Osteocyte (in vitro differentiated cells): ENCODE measurements around the gene CGNL1. TPM values are rescaled to one million over a fixed set of nuclear protein-coding genes. Genes with fewer than 3 reads are reported as not detected.
A peak's percentile ranks its signal among the peaks of the same experiment; 100 is the strongest.

ENCODE experiments used
- DNase-seq: peaks from one replicate; pipeline ENCODE4 v3.0.0; 2021; ENCODE audit warnings: mixed read lengths; ENCODE audit not compliant: unreplicated experiment; ENCODE audit errors: extremely low spot score
- H3K27ac Mint-ChIP-seq: one replicate; pipeline ENCODE4 v1.8.0; 2021; ENCODE audit warnings: mild to moderate bottlenecking, mixed read lengths; ENCODE audit not compliant: unreplicated experiment
- H3K27me3 Mint-ChIP-seq: one replicate; pipeline ENCODE4 v1.8.0; 2021; ENCODE audit warnings: mixed read lengths; ENCODE audit not compliant: unreplicated experiment
- H3K36me3 Mint-ChIP-seq: one replicate; pipeline ENCODE4 v1.8.0; 2021; ENCODE audit warnings: mixed read lengths; ENCODE audit not compliant: unreplicated experiment
- H3K4me1 Mint-ChIP-seq: one replicate; pipeline ENCODE4 v1.8.0; 2021; ENCODE audit warnings: mixed read lengths; ENCODE audit not compliant: unreplicated experiment
- H3K4me3 Mint-ChIP-seq: one replicate; pipeline ENCODE4 v1.8.0; 2021; ENCODE audit warnings: mild to moderate bottlenecking, moderate library complexity, mixed read lengths; ENCODE audit not compliant: unreplicated experiment
- H3K9me3 Mint-ChIP-seq: one replicate; pipeline ENCODE4 v1.8.0; 2021; ENCODE audit warnings: mixed read lengths; ENCODE audit not compliant: unreplicated experiment
- total RNA-seq: library from RNA; stranded (reverse); gene quantifications from 2 replicates; pipeline ENCODE4 v1.2.1, GENCODE V29; 2021
- TF ChIP-seq, protein P1 (sequence below): fragments of 200-600 bp; sonication (generic); IDR thresholded peaks from 2 replicates; pipeline ENCODE4 v1.5.0; 2021; ENCODE audit warnings: antibody characterized with exemption, mild to moderate bottlenecking, moderate library complexity

Gene CGNL1
- total RNA-seq, 1 donor from 2014 or later, result 6.2 TPM

DNA sequence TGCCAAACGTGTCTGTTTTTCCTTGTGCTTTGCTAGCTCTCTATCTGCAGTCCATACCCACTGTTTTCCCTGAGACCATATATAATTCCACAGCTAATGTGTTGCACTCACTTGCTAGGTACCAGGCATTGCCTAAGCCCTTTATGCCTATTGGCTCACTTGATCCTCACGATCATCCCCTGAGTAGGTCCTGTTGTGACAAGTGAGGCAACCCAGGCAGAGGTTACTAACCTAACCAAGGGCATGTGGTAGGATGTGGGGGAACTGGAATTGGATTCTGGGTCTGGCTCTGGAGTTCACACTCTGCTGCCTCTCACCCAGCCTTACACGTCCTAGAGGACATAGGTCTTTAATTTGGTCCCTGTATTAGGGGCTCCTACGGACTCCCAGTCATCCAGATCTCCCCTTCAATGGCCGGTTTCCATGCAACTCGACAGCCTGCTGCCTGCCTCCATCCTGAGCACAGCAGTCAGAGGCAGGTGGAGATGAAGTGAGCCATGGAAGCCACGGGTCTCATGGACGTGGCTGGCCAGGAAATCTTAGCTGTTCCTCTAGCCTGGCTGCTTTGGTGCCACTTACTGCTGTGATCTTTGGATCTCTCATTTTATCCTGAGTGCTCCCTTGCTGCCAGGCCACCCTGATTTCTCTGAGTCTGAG, 176.5 kb downstream of the CGNL1 start:
- Mint-ChIP-seq H3K4me3 (no peak overlapping the region), H3K4me1 (peaks cover 60% of the 10 kb centered on the region), H3K27me3 (no peaks in the 10 kb centered on the region), H3K36me3 (no peaks in the 10 kb centered on the region), H3K9me3 (no peaks in the 10 kb centered on the region), H3K27ac (peak overlapping the region; percentile 91)
- no peak for DNase-seq
- TF ChIP-seq, protein P1, sequence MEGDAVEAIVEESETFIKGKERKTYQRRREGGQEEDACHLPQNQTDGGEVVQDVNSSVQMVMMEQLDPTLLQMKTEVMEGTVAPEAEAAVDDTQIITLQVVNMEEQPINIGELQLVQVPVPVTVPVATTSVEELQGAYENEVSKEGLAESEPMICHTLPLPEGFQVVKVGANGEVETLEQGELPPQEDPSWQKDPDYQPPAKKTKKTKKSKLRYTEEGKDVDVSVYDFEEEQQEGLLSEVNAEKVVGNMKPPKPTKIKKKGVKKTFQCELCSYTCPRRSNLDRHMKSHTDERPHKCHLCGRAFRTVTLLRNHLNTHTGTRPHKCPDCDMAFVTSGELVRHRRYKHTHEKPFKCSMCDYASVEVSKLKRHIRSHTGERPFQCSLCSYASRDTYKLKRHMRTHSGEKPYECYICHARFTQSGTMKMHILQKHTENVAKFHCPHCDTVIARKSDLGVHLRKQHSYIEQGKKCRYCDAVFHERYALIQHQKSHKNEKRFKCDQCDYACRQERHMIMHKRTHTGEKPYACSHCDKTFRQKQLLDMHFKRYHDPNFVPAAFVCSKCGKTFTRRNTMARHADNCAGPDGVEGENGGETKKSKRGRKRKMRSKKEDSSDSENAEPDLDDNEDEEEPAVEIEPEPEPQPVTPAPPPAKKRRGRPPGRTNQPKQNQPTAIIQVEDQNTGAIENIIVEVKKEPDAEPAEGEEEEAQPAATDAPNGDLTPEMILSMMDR, result no peak

DNA sequence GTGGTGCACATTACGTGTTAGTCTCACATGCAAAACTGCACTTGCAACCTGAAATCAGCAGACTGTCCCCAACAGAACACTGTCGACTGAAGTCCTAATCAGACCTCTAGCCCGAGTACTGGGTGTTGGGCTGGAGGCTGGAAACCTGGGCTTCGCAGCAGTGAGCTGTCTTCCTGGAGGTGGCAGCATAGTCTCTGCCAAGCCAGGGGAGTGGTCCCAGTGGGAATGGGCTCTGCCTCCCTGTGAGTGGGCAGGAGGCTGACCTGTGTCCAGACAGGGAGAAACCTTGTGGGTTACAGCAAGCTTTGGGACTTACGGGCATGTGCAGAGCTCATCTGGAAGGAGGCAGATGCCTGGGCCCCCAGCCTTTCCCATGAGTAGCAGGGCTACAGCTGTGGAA, 177.2 kb downstream of the CGNL1 start:
- Mint-ChIP-seq H3K27ac (no peak overlapping the region), H3K27me3 (no peaks in the 10 kb centered on the region), H3K36me3 (no peaks in the 10 kb centered on the region), H3K9me3 (no peaks in the 10 kb centered on the region), H3K4me1 (peaks cover 58% of the 10 kb centered on the region), H3K4me3 (no peak overlapping the region)
- TF ChIP-seq, protein P1, result no peak
- no peak for DNase-seq

DNA sequence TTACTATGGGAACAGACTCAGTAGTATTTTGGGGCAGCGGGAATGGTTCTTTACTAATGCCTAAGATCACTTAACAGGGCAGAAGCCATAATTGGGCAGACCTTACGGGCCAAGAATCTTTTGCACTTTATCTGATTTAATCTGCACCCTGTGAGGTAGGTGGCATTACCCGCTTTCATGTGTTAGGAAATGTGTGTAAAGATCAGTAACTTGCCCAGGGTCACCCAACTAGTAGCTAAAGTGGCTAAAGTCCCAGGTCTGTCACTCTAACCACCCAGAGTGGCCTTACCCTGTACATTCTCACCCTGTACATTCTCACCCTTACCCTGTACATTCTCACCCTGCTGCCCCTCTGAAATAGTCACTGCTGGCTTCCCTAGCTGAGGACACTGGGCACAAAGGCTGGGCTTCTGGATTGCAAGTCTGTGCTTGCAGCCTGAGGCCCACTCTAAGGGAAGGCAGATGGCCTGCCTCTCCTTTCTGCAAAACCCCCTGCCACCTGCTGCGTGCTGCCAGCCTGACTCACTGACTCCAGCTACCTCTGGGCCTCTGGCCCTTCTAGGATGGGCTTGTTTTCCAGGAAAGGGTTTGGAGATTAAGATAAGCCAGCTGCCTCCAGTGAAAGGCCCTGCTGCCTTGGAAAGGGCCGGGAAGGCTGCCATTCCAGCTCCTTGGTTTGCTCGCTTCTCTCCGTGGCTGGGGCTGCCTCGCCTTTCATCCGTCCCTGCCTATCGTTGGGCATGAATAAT, 177.9 kb downstream of the CGNL1 start:
- Mint-ChIP-seq H3K27me3 (no peaks in the 10 kb centered on the region), H3K27ac (no peak overlapping the region), H3K4me1 (peaks cover 54% of the 10 kb centered on the region), H3K9me3 (no peaks in the 10 kb centered on the region), H3K36me3 (no peaks in the 10 kb centered on the region), H3K4me3 (no peak overlapping the region)
- DNase-seq, result no peak
- TF ChIP-seq, protein P1, result no peak

DNA sequence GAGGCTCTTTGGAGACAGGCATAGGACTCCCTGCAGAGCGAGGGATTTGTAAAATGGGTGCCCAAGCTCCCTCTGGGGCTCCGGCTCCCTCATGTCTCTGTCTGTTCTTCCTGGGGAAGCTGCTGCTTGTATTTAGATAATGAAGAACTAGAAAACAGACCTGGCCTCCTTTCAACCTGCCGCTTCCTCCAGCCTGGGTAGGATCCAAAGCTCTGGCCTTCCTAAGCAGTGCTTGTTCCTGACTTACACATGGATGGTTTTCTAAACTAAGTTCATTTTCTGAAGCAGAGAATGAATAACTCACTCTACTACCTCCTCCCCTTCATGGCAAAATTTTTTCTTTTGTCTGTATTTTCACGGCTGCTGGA, 178.5 kb downstream of the CGNL1 start:
- H3K36me3 Mint-ChIP-seq, result no peaks in the 10 kb centered on the region
- peaks cover 52% of the 10 kb centered on the region for H3K4me1 Mint-ChIP-seq
- no peak for DNase-seq
- H3K9me3 Mint-ChIP-seq, result no peaks in the 10 kb centered on the region
- peak overlapping the region; percentile 51 for H3K27ac Mint-ChIP-seq
- no peak overlapping the region for H3K4me3 Mint-ChIP-seq
- no peaks in the 10 kb centered on the region for H3K27me3 Mint-ChIP-seq
- TF ChIP-seq, protein P1, result no peak

DNA sequence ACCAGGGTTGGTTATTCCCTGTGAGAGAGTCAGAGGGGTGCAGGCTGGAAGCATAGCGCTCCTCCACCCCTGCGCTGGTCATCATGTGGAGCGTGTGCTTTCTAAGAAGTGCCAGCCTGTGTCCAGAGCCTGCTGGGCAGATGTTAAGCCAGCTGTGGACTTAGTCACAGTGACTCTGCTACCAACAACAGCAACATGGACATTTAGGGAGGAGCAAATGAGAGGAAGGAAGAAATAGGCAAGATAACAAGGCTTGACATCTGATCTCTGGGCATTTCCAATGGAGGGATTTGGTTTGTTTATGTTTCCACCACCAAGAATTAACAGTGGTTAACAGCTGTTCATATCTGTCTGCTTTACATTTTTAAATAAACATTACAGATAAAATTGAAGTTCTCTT, 179.0 kb downstream of the CGNL1 start:
- Mint-ChIP-seq H3K9me3 (no peaks in the 10 kb centered on the region), H3K36me3 (no peaks in the 10 kb centered on the region), H3K27me3 (no peaks in the 10 kb centered on the region), H3K4me3 (no peak overlapping the region), H3K27ac (peak overlapping the region; percentile 51), H3K4me1 (peaks cover 51% of the 10 kb centered on the region)
- TF ChIP-seq, protein P1, result no peak
- peak; percentile 49 for DNase-seq
